RWPE1 (cell line): ENCODE measurements around the gene FAM120AOS.

Experiments
- CTCF ChIA-PET: fragments of 350-600 bp; sonication (Branson Sonifier 250); formaldehyde crosslinking; extraction: SDS; loops from one replicate; lab custom pipeline; 2021; lab: Yijun Ruan, JAX
- POLR2A ChIA-PET: fragments of 400-600 bp; formaldehyde crosslinking; extraction: SDS; loops from one replicate; lab custom pipeline; 2020; ENCODE audit warnings: antibody characterized with exemption; ENCODE audit not compliant: low non-redundant PET; lab: Yijun Ruan, JAX
- DNase-seq: peaks from one replicate; pipeline ENCODE4 v3.0.0; 2012; ENCODE audit warnings: low spot score
- H3K27ac ChIP-seq: fragments of 450-650 bp; 2 replicates; pipeline ENCODE4 v1.5.1; 2017
- CTCF ChIP-seq: fragments of 450-650 bp; conservative IDR thresholded peaks from 2 replicates; pipeline ENCODE4 v1.5.1; 2017; ENCODE audit warnings: low read depth, mild to moderate bottlenecking

FAM120AOS gene

GRCh38 chr9:93432964-93433363 lies 20.4 kb downstream of the FAM120AOS start:
- no peak overlapping the region for H3K27ac ChIP-seq
- no peak for TF ChIP-seq CTCF
- CTCF ChIA-PET: no interaction called here
- no peak for DNase-seq
- POLR2A ChIA-PET: no interaction called here

DNA sequence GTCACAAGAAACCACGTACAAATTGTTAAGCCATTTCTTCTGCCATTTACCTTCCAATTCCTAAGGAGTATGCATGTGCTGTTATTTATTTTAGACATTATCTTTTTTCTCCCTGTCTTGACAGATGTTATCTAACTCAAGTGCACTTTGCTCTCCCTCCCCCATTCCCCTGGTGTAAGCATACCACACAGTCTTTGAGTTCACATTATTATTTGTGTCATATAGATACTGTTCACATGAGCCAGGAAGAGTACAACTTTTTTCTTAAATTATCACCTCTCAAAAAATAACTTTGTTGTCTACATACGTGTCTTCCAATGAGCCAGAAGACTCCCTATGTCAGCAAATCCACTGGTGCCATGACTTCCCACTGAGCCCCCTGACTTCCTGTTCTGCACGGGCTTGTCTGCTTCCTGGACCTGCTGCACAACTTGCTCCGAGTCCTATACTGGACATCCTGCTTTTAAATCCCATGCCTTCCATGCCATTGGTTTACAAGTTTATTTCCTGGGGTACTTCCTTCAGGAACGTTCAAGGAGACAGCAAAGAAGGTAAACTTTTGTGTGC lies 21.8 kb downstream of the FAM120AOS start:
- CTCF ChIA-PET: interaction anchor here (0.6 kb wide), 1 partner anchor 134 kb away, joined by 4 read pairs; no protein-coding TSS in a partner anchor
- DNase-seq: no peak

GRCh38 chr9:93427655-93428379 lies 25.6 kb downstream of the FAM120AOS start:
- TF ChIP-seq CTCF: no peak
- ChIA-PET CTCF (no interaction called here), POLR2A (no interaction called here)
- no peak overlapping the region for H3K27ac ChIP-seq
- no peak for DNase-seq

More for the DNA sequence above, 21.8 kb downstream of the FAM120AOS start:
- no peak for TF ChIP-seq CTCF
- POLR2A ChIA-PET: no interaction called here
- no peak overlapping the region for H3K27ac ChIP-seq

DNA sequence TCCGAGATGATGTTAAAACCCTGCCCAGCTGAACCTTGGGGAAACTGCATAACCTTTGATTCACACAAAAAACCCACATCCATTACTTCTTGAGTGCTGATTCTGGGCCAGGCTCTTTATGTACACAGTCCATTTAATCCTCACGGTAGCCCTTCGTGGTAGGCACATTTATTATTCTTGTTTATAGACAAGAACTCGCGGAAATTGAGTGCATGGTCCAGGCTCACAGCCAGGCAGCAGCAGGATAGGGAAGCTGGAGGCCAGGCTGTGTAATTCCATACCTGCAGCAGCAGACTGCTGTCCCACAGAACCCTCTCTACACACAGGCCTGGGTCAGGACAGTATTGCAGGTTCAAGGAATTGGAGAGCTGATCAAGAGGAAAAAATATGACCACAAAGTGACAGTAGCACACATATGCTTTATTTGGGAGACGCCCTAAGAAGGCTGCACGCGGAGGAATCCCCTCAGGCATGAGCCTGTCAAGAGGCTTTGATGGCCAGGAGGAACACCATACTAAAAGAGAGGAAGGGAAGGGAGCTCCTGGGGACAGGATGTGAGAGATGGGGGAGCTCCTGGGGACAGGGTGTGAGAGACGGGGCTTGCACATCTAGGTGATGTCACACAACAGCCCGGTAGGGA lies 30.3 kb downstream of the FAM120AOS start:
- CTCF ChIA-PET: interaction anchor here (0.5 kb wide), 1 partner anchor 26 kb away, joined by 3 read pairs; no protein-coding TSS in a partner anchor
- H3K27ac ChIP-seq: no peak overlapping the region
- no peak for TF ChIP-seq CTCF
- no peak for DNase-seq
- POLR2A ChIA-PET: no interaction called here

DNA sequence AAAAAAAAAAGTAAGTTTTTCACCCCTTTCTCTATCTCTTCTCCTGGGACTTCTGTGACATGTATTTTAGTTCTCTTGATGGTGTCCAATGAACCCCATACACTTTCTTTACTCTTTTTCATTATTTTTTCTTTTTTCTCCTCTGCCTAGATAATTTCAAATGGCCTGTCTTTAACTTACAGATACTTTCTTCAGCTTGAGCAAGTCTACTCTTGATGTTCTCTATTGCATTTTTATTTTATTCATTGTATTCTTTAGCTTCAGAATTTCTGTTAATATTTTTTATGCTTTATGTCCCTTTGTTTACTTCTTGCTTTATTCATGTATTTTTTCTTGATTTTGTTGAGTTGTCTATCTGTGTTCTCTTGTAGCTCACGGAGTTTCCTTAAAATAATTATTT lies 34.4 kb downstream of the FAM120AOS start:
- no peak overlapping the region for H3K27ac ChIP-seq
- DNase-seq: no peak
- no peak for TF ChIP-seq CTCF
- ChIA-PET CTCF (interaction anchor here (0.6 to 0.8 kb wide), 2 partner anchors 181 to 303 kb away, joined by 3 to 7 read pairs; no protein-coding TSS in a partner anchor), POLR2A (no interaction called here)

DNA sequence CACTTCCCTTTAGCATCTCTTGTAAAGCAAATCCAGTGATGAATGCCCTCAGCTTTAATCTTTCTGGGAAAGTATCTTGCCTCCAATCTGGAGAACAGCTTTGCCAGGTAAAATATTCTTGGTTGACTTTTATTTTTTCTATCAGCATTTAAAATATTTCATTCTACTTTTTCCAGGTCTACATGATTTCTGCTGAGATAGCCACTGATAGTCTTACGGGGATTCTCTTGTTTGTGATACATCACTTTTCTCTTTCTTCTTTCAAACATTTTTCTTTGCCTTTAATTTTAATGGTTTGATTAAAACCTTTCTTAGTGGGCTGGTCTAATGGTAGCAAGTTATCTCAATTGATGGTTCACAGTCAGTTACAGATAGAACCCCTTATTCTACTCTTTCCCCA lies 35.8 kb downstream of the FAM120AOS start:
- TF ChIP-seq CTCF: no peak
- no peak for DNase-seq
- H3K27ac ChIP-seq: no peak overlapping the region
- POLR2A ChIA-PET: no interaction called here
- CTCF ChIA-PET: no interaction called here
